NCI-H524 (cell line): ENCODE data around the gene GLT8D2.
"Not testable (repeated sequence)": the region's sequence is repeated elsewhere in the genome, so short reads cannot be mapped to it uniquely, and the experiment has no call there.

Source experiments
- DNase-seq, 2 experiments: peaks; one replicate each; lab custom pipeline; 2025; lab: John Stamatoyannopoulos, UW

Gene GLT8D2

GRCh38 chr12:104054681-104055346, 4.8 kb upstream of the GLT8D2 start:
- no peak for DNase-seq

- DNase-seq = no peak
These were observed 449 bp upstream of the GLT8D2 start for GRCh38 chr12:104050436-104050835.

- DNase-seq = no peak
These were observed 597 bp downstream of the GLT8D2 start for GRCh38 chr12:104049278-104049902.

- no peak for DNase-seq
These were observed 1.2 kb downstream of the GLT8D2 start for GRCh38 chr12:104048811-104049210.

GRCh38 chr12:104048162-104048561, 1.8 kb downstream of the GLT8D2 start:
- no peak for DNase-seq

GRCh38 chr12:104046306-104046705, 3.7 kb downstream of the GLT8D2 start:
- DNase-seq = no peak

GRCh38 chr12:104044158-104044557, 5.8 kb downstream of the GLT8D2 start:
- DNase-seq = no peak

GRCh38 chr12:104042580-104042979, 7.4 kb downstream of the GLT8D2 start:
- DNase-seq = no peak

- DNase-seq = not testable (repeated sequence)
These were observed 10.2 kb downstream of the GLT8D2 start for GRCh38 chr12:104039769-104040168.

GRCh38 chr12:104036143-104036542, 13.8 kb downstream of the GLT8D2 start:
- not testable (repeated sequence) for DNase-seq

GRCh38 chr12:104030596-104030995, 19.4 kb downstream of the GLT8D2 start:
- not testable (repeated sequence) for DNase-seq

GRCh38 chr12:104026841-104027599, 23.0 kb downstream of the GLT8D2 start:
- DNase-seq = peak; percentile 17 to 60

GRCh38 chr12:104025771-104026170, 24.2 kb downstream of the GLT8D2 start:
- no peak for DNase-seq

- DNase-seq = no peak
These were observed 25.6 kb downstream of the GLT8D2 start for GRCh38 chr12:104024348-104024747.

- DNase-seq = no peak
These were observed 26.3 kb downstream of the GLT8D2 start for GRCh38 chr12:104023710-104024109.

- no peak for DNase-seq
These were observed 27.2 kb downstream of the GLT8D2 start for GRCh38 chr12:104022786-104023185.

GRCh38 chr12:104021862-104022261, 28.1 kb downstream of the GLT8D2 start:
- DNase-seq = not testable (repeated sequence)

GRCh38 chr12:104012331-104012730, 37.7 kb downstream of the GLT8D2 start:
- DNase-seq = peak in 1 of 2 experiments; percentile 59

GRCh38 chr12:104011253-104011652, 38.7 kb downstream of the GLT8D2 start:
- peak in 1 of 2 experiments; percentile 21 for DNase-seq

- DNase-seq = no peak
These were observed 39.3 kb downstream of the GLT8D2 start for GRCh38 chr12:104010606-104011169.

- DNase-seq = no peak
These were observed 39.9 kb downstream of the GLT8D2 start for GRCh38 chr12:104010121-104010520.

- no peak for DNase-seq
These were observed 43.1 kb downstream of the GLT8D2 start for GRCh38 chr12:104006929-104007328.

GRCh38 chr12:104003596-104003995, 46.4 kb downstream of the GLT8D2 start:
- DNase-seq = no peak
